Karpas-422 (cell line): ENCODE data around the gene ELAVL3. TPM values are rescaled to one million over a fixed set of nuclear protein-coding genes. Genes with fewer than 3 reads are reported as not detected.
"Not testable (repeated sequence)": the region's sequence is repeated elsewhere in the genome, so short reads cannot be mapped to it uniquely, and the experiment has no call there.

Experiments
- DNase-seq: peaks from one replicate; pipeline ENCODE4 v3.0.0-alpha.2; 2015
- H2AFZ ChIP-seq: fragments of 200-600 bp; sonication (generic); 2 replicates; pipeline ENCODE4 v1.6.1; 2014; ENCODE audit warnings: antibody characterized with exemption, low read length, mixed read lengths
- H3K27ac ChIP-seq: fragments of 200-600 bp; sonication (generic); 2 replicates; pipeline ENCODE4 v1.5.1; 2014; ENCODE audit warnings: mild to moderate bottlenecking, low read length, moderate library complexity
- H3K27me3 ChIP-seq: fragments of 200-600 bp; sonication (generic); 2 replicates; pipeline ENCODE4 v1.6.1; 2014; ENCODE audit warnings: low read length, mixed read lengths
- H3K36me3 ChIP-seq: fragments of 200-600 bp; sonication (generic); 2 replicates; pipeline ENCODE4 v1.6.1; 2014; ENCODE audit warnings: low read length, mixed read lengths; ENCODE audit not compliant: insufficient read depth
- H3K4me1 ChIP-seq: fragments of 200-600 bp; sonication (generic); 2 replicates; pipeline ENCODE4 v1.6.1; 2014; ENCODE audit warnings: mild to moderate bottlenecking, low read length, mixed read lengths
- H3K4me2 ChIP-seq: fragments of 200-600 bp; sonication (generic); 2 replicates; pipeline ENCODE4 v1.6.1; 2014; ENCODE audit warnings: low read length, low read depth, mild to moderate bottlenecking; ENCODE audit not compliant: poor library complexity, severe bottlenecking
- H3K4me3 ChIP-seq: fragments of 200-600 bp; sonication (generic); 2 replicates; pipeline ENCODE4 v1.5.1; 2014; ENCODE audit warnings: mild to moderate bottlenecking, antibody characterized with exemption, low read length, mixed read lengths
- H3K79me2 ChIP-seq: fragments of 200-600 bp; sonication (generic); 2 replicates; pipeline ENCODE4 v1.6.1; 2014; ENCODE audit warnings: mild to moderate bottlenecking, low read length, mixed read lengths
- H3K9ac ChIP-seq: fragments of 200-600 bp; sonication (generic); 2 replicates; pipeline ENCODE4 v1.6.0; 2014; ENCODE audit warnings: low read length
- H3K9me2 ChIP-seq: fragments of 200-600 bp; sonication (generic), shearing (Covaris generic); replicated peaks from 2 replicates; pipeline ENCODE4 v1.6.0; 2014; ENCODE audit warnings: mild to moderate bottlenecking, low read length, moderate library complexity; ENCODE audit not compliant: insufficient read depth
- H3K9me3 ChIP-seq: fragments of 300-700, 200-600 bp; sonication (generic); 2 replicates; pipeline ENCODE4 v1.6.1; 2014; ENCODE audit warnings: low read length, mixed read lengths
- H4K20me1 ChIP-seq: fragments of 200-600 bp; sonication (generic); 2 replicates; pipeline ENCODE4 v1.6.1; 2014; ENCODE audit warnings: mild to moderate bottlenecking, antibody characterized with exemption, low read length, low read depth; ENCODE audit not compliant: insufficient read depth
- total RNA-seq: library from RNA; depleted of rRNA; stranded (reverse); fragments of >200 nt; shearing (Covaris generic); gene quantifications from 2 replicates; pipeline ENCODE4 v1.2.3, GENCODE V29; 2014; ENCODE audit warnings: low replicate concordance

ELAVL3 gene
- total RNA-seq, 1 experiment from 2014 or later: not detected

GRCh38 chr19:11433526-11433925 is 47.3 kb downstream of the ELAVL3 start:
- not testable (repeated sequence) for H4K20me1 ChIP-seq

GRCh38 chr19:11426656-11427055 is 54.2 kb downstream of the ELAVL3 start:
- Histone ChIP-seq H3K9ac (no peak overlapping the region), H3K27me3 (no peaks in the 10 kb centered on the region), H3K79me2 (no peaks in the 10 kb centered on the region), H3K27ac (no peak overlapping the region), H3K9me3 (no peaks in the 10 kb centered on the region), H3K36me3 (no peaks in the 10 kb centered on the region), H3K4me2 (no peak overlapping the region), H3K4me1 (peaks cover 12% of the 10 kb centered on the region), H3K4me3 (no peak overlapping the region), H3K9me2 (no peaks in the 10 kb centered on the region), H4K20me1 (no peaks in the 10 kb centered on the region), H2AFZ (no peak overlapping the region)
- DNase-seq: no peak

More at GRCh38 chr19:11433526-11433925, 47.3 kb downstream of the ELAVL3 start:
- peaks cover 24% of the 10 kb centered on the region for H3K4me1 ChIP-seq
- not testable (repeated sequence) for H3K9me3 ChIP-seq, H3K9ac ChIP-seq, H2AFZ ChIP-seq, H3K36me3 ChIP-seq, H3K27me3 ChIP-seq, H3K4me3 ChIP-seq, H3K4me2 ChIP-seq, H3K27ac ChIP-seq, H3K9me2 ChIP-seq, DNase-seq
- H3K79me2 ChIP-seq: peaks cover 20% of the 10 kb centered on the region

- DNase-seq: no peak
Observed at GRCh38 chr19:11425719-11426457, 55.0 kb downstream of the ELAVL3 start.

GRCh38 chr19:11423791-11424181 is 57.1 kb downstream of the ELAVL3 start:
- H3K9me2 ChIP-seq: no peaks in the 10 kb centered on the region
- no peaks in the 10 kb centered on the region for H3K79me2 ChIP-seq
- no peaks in the 10 kb centered on the region for H3K36me3 ChIP-seq
- no peak overlapping the region for H3K4me3 ChIP-seq
- no peak overlapping the region for H3K27ac ChIP-seq
- H3K4me1 ChIP-seq: peaks cover 26% of the 10 kb centered on the region
- no peaks in the 10 kb centered on the region for H3K27me3 ChIP-seq
- no peaks in the 10 kb centered on the region for H4K20me1 ChIP-seq
- H2AFZ ChIP-seq: no peak overlapping the region
- H3K9me3 ChIP-seq: no peaks in the 10 kb centered on the region
- no peak overlapping the region for H3K9ac ChIP-seq
- no peak overlapping the region for H3K4me2 ChIP-seq
- DNase-seq: no peak

More at GRCh38 chr19:11425719-11426457, 55.0 kb downstream of the ELAVL3 start:
- H4K20me1 ChIP-seq: no peaks in the 10 kb centered on the region
- no peaks in the 10 kb centered on the region for H3K9me3 ChIP-seq
- no peaks in the 10 kb centered on the region for H3K9me2 ChIP-seq
- no peak overlapping the region for H3K4me2 ChIP-seq
- H3K27me3 ChIP-seq: no peaks in the 10 kb centered on the region
- H3K27ac ChIP-seq: no peak overlapping the region
- no peak overlapping the region for H2AFZ ChIP-seq
- H3K9ac ChIP-seq: no peak overlapping the region
- no peaks in the 10 kb centered on the region for H3K36me3 ChIP-seq
- no peak overlapping the region for H3K4me3 ChIP-seq
- no peaks in the 10 kb centered on the region for H3K79me2 ChIP-seq
- H3K4me1 ChIP-seq: peaks cover 19% of the 10 kb centered on the region

GRCh38 chr19:11423164-11423790 is 57.6 kb downstream of the ELAVL3 start:
- Histone ChIP-seq H3K4me3 (no peak overlapping the region), H2AFZ (no peak overlapping the region), H3K4me1 (peaks cover 26% of the 10 kb centered on the region), H3K27ac (no peak overlapping the region), H3K9ac (no peak overlapping the region), H4K20me1 (no peaks in the 10 kb centered on the region), H3K9me2 (no peaks in the 10 kb centered on the region), H3K79me2 (no peaks in the 10 kb centered on the region), H3K4me2 (peak overlapping the region; percentile 52), H3K36me3 (no peaks in the 10 kb centered on the region), H3K27me3 (no peaks in the 10 kb centered on the region), H3K9me3 (no peaks in the 10 kb centered on the region)
- no peak for DNase-seq

GRCh38 chr19:11422163-11423065 is 58.4 kb downstream of the ELAVL3 start:
- peak overlapping the region; percentile 52 for H3K4me2 ChIP-seq
- no peaks in the 10 kb centered on the region for H4K20me1 ChIP-seq
- H3K79me2 ChIP-seq: no peaks in the 10 kb centered on the region
- H3K4me3 ChIP-seq: peak overlapping the region; percentile 20; the same call in 1 of the 2 replicates
- DNase-seq: peak; percentile 87
- H3K27me3 ChIP-seq: no peaks in the 10 kb centered on the region
- H3K9ac ChIP-seq: 0 out of 2 replicates have a peak overlapping the region, but pooled peaks have one; percentile 10
- H3K9me2 ChIP-seq: no peaks in the 10 kb centered on the region
- no peak overlapping the region; the same call in 1 of the 2 replicates for H2AFZ ChIP-seq
- no peaks in the 10 kb centered on the region for H3K36me3 ChIP-seq
- no peak overlapping the region for H3K27ac ChIP-seq
- H3K9me3 ChIP-seq: no peaks in the 10 kb centered on the region
- peaks cover 26% of the 10 kb centered on the region for H3K4me1 ChIP-seq

- no peaks in the 10 kb centered on the region for H4K20me1 ChIP-seq
- no peak overlapping the region for H2AFZ ChIP-seq
- H3K9ac ChIP-seq: peak overlapping the region; percentile 45; the same call in 1 of the 2 replicates
- H3K4me3 ChIP-seq: no peak overlapping the region; the same call in 1 of the 2 replicates
- H3K27me3 ChIP-seq: no peaks in the 10 kb centered on the region
- no peaks in the 10 kb centered on the region for H3K9me3 ChIP-seq
- DNase-seq: peak; percentile 78
- H3K9me2 ChIP-seq: no peaks in the 10 kb centered on the region
- H3K4me1 ChIP-seq: peaks cover 26% of the 10 kb centered on the region
- H3K4me2 ChIP-seq: peak overlapping the region; percentile 39
- H3K36me3 ChIP-seq: no peaks in the 10 kb centered on the region
- no peaks in the 10 kb centered on the region for H3K79me2 ChIP-seq
- H3K27ac ChIP-seq: no peak overlapping the region
Observed at GRCh38 chr19:11421371-11422098, 59.3 kb downstream of the ELAVL3 start.
